Mesothelial cell of epicardium (in vitro differentiated cells): ENCODE measurements around the gene ROBO1. TPM values are rescaled to one million over a fixed set of nuclear protein-coding genes. Genes with fewer than 3 reads are reported as not detected.

Experiments used
- DNase-seq, 2 experiments: peaks; one replicate each; pipeline ENCODE4 v3.0.0; 2021; ENCODE audit warnings: low spot score in 2 of 2; ENCODE audit not compliant: unreplicated experiment in 2 of 2
- H3K27ac Mint-ChIP-seq: 2 replicates; pipeline ENCODE4 v1.8.0; 2021; ENCODE audit warnings: mixed read lengths
- H3K27me3 Mint-ChIP-seq: 2 replicates; pipeline ENCODE4 v1.8.0; 2021; ENCODE audit warnings: low read depth, mixed read lengths
- H3K36me3 Mint-ChIP-seq: 2 replicates; pipeline ENCODE4 v1.8.0; 2021; ENCODE audit warnings: mixed read lengths
- H3K4me1 Mint-ChIP-seq: 2 replicates; pipeline ENCODE4 v1.8.0; 2021; ENCODE audit warnings: mixed read lengths
- H3K4me3 Mint-ChIP-seq: 2 replicates; pipeline ENCODE4 v1.8.0; 2021; ENCODE audit warnings: mild to moderate bottlenecking, moderate library complexity, mixed read lengths
- H3K9me3 Mint-ChIP-seq: 2 replicates; pipeline ENCODE4 v1.8.0; 2021; ENCODE audit warnings: mixed read lengths
- total RNA-seq: library from RNA; stranded (reverse); gene quantifications from 3 replicates; pipeline ENCODE4 v1.2.1, GENCODE V29; 2021
- TF ChIP-seq, protein P1 (sequence below): fragments of 200-600 bp; sonication (generic); IDR thresholded peaks from one replicate; pipeline ENCODE4 v1.5.0; 2021; ENCODE audit warnings: antibody characterized with exemption; ENCODE audit not compliant: unreplicated experiment

The ROBO1 gene
- total RNA-seq, 1 donor from 2014 or later, result 143 TPM

DNA sequence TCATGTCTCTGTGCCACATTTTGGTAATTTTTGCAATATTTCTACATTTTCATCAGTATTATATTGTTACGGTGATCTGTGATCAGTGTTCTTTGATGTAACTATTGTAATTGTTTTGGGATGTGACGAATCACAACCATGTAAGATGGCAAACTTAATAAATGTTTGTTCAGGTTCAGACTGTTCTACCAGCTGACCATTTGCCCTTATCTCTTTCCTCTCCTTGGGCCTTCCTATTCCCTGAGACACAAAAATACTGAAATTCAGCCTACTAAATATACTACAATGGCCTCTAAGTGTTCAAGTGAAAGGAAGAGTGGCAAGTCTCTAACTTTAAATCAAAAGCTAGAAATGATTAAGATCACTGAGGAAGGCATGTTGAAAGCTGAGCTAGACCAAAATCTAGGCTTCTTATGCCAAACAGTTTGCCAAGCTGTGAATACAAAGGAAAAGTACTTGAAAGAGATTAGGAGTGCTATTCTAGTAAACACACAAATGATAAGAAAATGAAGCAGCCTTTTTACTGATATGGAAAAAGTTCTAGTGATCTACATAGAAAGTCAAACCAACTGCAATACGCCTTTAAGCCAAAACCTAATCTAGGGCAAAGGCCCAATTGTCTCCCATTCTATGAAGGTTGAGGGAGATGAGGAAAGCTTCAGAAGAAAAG lies 952.8 kb downstream of the ROBO1 start:
- Mint-ChIP-seq H3K4me3 (no peak overlapping the region), H3K9me3 (peaks cover 14% of the 10 kb centered on the region), H3K27me3 (no peaks in the 10 kb centered on the region), H3K36me3 (peaks cover 17% of the 10 kb centered on the region), H3K4me1 (peaks cover 20% of the 10 kb centered on the region), H3K27ac (no peak overlapping the region)
- no peak for DNase-seq
- TF ChIP-seq, protein P1, sequence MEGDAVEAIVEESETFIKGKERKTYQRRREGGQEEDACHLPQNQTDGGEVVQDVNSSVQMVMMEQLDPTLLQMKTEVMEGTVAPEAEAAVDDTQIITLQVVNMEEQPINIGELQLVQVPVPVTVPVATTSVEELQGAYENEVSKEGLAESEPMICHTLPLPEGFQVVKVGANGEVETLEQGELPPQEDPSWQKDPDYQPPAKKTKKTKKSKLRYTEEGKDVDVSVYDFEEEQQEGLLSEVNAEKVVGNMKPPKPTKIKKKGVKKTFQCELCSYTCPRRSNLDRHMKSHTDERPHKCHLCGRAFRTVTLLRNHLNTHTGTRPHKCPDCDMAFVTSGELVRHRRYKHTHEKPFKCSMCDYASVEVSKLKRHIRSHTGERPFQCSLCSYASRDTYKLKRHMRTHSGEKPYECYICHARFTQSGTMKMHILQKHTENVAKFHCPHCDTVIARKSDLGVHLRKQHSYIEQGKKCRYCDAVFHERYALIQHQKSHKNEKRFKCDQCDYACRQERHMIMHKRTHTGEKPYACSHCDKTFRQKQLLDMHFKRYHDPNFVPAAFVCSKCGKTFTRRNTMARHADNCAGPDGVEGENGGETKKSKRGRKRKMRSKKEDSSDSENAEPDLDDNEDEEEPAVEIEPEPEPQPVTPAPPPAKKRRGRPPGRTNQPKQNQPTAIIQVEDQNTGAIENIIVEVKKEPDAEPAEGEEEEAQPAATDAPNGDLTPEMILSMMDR, result no peak

DNA sequence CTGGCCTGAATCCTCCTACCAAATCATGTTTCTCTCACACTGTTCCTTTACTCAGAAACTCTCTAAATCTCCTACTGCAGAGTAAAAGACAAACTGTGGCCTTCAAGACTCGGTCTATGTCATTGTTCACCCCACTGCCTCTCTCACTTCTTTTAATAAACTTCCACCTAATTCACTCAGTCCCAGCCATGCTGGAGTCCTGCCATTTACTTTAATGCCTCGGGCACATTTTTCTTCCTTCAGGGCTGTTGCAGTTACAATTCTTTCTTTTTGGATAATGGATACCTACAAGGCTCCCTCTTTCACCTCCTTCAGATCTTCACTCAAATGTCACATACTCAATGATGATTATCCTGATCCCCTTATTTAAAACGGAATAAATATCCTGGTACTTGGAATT lies 955.6 kb downstream of the ROBO1 start:
- Mint-ChIP-seq H3K36me3 (peaks cover 5% of the 10 kb centered on the region), H3K27ac (peak overlapping the region; percentile 80), H3K4me3 (no peak overlapping the region), H3K27me3 (no peaks in the 10 kb centered on the region), H3K4me1 (peaks cover 24% of the 10 kb centered on the region), H3K9me3 (peaks cover 7% of the 10 kb centered on the region)
- TF ChIP-seq, protein P1, result no peak
- DNase-seq, result no peak

DNA sequence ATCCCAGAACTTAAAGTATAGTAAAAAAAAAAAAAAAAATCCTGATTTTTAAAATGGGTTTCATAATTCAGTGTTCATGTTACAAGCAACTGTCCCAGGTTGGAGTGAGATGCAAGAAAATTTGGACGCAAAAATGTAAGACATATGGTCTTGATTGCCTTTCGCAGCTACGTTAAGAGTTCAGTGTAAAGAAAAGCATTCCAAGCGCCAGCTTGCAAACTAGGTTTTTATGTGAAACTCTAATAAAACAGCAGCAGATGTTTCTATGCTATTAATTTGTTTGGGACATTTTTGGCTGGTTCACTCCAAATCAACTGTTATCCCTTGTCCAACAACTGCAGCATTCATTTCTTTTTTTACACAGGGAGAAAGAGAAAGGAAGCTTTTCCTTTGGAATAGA lies 957.8 kb downstream of the ROBO1 start:
- Mint-ChIP-seq H3K4me1 (peaks cover 31% of the 10 kb centered on the region), H3K27me3 (no peaks in the 10 kb centered on the region), H3K36me3 (peaks cover 5% of the 10 kb centered on the region), H3K4me3 (no peak overlapping the region), H3K27ac (no peak overlapping the region), H3K9me3 (peaks cover 7% of the 10 kb centered on the region)
- no peak for DNase-seq
- TF ChIP-seq, protein P1, result no peak

DNA sequence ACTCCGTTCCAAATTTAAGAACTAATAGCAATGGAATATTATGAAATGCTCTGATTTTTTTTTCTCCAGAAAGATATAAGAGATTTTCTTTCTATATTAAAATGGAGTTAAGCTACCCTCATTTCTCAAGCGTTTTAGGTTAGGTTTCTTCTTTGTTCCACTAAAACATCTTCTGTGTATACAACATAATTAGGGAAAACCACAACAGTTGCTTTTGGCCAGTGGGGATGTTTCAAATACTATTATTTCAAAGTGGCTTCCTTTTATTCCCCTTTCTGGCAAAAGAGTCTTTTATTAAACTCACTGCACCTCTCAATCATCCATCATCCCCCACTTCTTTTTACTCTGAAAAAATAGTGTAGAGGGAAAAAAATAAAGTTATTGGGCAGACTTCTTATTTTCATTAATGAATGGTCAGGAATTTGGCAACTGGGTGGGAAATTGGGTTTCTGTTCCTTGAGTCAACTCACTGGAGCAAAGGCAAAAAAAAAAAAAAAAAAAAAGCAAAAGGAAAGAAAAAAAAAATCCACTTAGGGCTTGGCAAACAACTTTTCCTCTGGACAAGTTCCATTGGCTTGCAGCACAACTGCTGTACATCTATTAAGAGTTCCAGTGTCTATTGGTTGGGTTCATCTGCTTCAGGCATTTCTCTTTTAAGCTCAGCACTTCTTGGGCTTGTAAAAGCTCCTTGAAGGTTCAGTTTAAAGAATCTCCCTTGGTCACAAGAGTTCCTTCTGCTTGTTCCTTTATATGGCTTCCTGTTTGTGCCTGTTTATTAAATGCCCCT lies 963.4 kb downstream of the ROBO1 start:
- Mint-ChIP-seq H3K4me1 (peaks cover 39% of the 10 kb centered on the region), H3K9me3 (peaks cover 10% of the 10 kb centered on the region), H3K4me3 (no peak overlapping the region), H3K27me3 (no peaks in the 10 kb centered on the region), H3K36me3 (peaks cover 9% of the 10 kb centered on the region), H3K27ac (peak overlapping the region; percentile 69)
- TF ChIP-seq, protein P1, result no peak
- no peak for DNase-seq

DNA sequence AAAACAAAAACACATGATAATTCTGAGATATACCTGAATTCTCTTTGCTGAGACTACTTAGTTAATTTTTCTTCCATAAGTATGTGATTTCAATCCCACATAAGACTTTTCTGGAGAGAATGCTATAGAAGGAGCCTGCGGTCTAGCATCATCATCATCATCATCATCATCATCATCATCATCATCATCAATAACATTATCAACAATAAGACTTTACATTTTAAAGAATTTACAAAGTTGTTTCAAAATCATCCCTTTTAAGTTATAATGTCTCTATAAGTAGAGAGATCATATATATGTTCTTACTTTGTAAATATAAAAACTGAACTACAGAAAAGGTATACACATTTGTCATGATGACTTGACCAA lies 965.3 kb downstream of the ROBO1 start:
- DNase-seq, result no peak
- Mint-ChIP-seq H3K27me3 (no peaks in the 10 kb centered on the region), H3K9me3 (peaks cover 7% of the 10 kb centered on the region), H3K36me3 (peaks cover 6% of the 10 kb centered on the region), H3K4me1 (peaks cover 45% of the 10 kb centered on the region), H3K27ac (peak overlapping the region; percentile 61), H3K4me3 (no peak overlapping the region)
- TF ChIP-seq, protein P1, result no peak
